D721Med (cell line): ENCODE data around the gene RHOT1.
"Not testable (repeated sequence)": the region's sequence is repeated elsewhere in the genome, so short reads cannot be mapped to it uniquely, and the experiment has no call there.

Source experiments
- DNase-seq: peaks from one replicate; pipeline ENCODE4 v3.0.0; 2011; ENCODE audit warnings: low spot score; ENCODE audit not compliant: insufficient read length
- FAIRE-seq: peaks from 2 replicates; lab custom pipeline; 2011; peaks lifted over from hg19 to GRCh38; lab: Jason Lieb, UNC
- TF ChIP-seq, protein P1 (sequence below): IDR thresholded peaks from 2 replicates; pipeline ENCODE4 v1.5.1; 2012; ENCODE audit warnings: mild to moderate bottlenecking, control low read depth; ENCODE audit not compliant: insufficient read depth; ENCODE audit errors: missing control alignments

Gene RHOT1

DNA sequence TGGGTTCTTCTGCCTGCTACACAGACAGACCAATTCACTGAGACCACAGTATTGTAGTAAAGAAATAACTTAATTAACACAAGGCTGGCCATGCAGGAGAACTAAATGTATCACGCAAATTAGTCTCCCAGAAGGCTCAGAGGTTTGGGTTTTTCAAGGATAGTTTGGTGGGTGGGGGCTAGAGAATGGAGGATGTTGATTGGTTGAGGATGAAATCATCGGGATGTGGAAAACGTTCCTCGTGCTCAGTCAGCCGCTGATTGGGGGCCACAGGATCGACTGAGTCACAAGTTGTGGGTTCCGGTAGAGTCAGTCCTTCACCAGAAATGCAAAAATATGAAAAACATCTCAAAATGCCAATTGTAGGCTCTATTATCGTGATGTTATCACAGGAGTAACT lies 18.7 kb downstream of the RHOT1 start:
- no peak for DNase-seq
- no peak for FAIRE-seq
- TF ChIP-seq, protein P1, sequence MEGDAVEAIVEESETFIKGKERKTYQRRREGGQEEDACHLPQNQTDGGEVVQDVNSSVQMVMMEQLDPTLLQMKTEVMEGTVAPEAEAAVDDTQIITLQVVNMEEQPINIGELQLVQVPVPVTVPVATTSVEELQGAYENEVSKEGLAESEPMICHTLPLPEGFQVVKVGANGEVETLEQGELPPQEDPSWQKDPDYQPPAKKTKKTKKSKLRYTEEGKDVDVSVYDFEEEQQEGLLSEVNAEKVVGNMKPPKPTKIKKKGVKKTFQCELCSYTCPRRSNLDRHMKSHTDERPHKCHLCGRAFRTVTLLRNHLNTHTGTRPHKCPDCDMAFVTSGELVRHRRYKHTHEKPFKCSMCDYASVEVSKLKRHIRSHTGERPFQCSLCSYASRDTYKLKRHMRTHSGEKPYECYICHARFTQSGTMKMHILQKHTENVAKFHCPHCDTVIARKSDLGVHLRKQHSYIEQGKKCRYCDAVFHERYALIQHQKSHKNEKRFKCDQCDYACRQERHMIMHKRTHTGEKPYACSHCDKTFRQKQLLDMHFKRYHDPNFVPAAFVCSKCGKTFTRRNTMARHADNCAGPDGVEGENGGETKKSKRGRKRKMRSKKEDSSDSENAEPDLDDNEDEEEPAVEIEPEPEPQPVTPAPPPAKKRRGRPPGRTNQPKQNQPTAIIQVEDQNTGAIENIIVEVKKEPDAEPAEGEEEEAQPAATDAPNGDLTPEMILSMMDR: no peak

DNA sequence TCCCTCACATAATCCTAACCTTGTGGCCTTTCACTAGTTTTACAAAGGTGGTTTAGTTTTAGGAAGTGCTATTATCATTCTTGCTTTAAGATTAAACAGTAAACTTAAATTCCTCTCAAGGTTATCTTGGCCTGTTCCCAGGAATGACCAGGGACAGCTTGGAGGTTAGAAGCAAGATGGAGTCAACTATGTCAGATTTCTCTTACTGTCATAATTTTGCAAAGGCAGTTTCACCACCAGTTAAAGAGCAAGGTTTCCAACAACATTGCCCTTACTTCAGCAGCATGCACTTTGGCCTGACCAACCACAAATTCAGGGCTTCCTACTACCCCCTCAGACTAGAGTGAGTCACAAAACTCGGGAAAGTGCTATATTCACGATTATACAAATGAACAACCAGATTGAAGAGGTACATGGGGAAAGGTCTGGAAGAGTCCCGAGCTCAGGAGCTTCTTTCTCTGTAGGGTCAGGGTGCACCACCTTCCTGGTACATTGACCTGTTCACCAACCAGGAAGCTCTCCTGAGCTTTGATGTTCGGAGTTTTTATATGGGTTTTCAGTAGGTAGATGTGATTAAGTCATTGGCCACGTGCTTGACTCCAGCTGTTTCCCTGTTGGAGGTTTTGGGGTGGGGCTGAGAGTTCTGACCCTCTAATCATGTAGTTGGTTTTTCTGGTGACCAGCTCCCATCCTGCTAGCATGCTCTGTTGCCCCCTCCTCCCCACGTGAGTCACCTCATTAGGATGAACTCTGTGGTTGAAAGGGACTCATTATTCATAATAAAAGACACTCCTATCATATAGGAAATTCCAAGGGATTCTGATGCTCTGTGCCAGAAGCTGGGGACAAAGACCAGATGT lies 19.4 kb downstream of the RHOT1 start:
- DNase-seq: no peak

DNA sequence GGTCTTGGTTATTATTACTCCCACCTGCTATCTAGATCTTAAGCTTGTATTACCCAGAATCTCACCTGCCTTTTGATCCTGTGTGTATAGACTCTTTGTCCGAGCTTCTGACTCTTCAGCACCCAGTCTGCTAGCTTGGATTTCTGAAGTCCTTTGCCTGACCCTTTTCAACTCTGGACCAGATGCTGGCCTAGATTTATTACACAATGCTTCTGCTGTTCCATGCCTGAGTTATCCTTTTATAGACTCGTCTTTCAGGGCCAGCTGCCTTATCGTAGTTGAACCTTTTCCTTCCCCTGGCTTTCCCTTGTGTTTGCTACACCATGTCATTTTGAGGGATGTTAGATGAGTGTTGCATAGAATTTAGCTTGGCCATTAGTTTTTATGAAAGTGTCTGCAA lies 32.6 kb downstream of the RHOT1 start:
- no peak for DNase-seq
- TF ChIP-seq, protein P1: no peak
- no peak for FAIRE-seq

More for the DNA sequence above, 19.4 kb downstream of the RHOT1 start:
- FAIRE-seq: no peak
- TF ChIP-seq, protein P1: no peak

DNA sequence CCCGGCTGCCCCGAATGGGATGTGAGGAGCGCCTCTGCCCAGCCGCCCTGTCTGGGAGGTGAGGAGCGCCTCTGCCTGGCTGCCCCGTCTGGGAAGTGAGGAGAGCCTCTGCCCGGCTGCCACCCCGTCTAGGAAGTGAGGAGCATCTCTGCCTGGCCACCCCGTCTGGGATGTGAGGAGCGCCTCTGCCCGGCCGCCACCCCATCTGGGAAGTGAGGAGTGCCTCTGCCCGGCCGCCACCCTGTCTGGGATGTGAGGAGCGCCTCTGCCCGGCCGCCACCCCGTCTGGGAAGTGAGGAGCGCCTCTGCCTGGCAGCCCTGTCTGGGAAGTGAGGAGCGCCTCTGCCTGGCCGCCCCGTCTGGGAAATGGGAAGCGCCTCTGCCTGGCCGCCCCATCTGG lies 36.4 kb downstream of the RHOT1 start:
- FAIRE-seq, DNase-seq: not testable (repeated sequence)

DNA sequence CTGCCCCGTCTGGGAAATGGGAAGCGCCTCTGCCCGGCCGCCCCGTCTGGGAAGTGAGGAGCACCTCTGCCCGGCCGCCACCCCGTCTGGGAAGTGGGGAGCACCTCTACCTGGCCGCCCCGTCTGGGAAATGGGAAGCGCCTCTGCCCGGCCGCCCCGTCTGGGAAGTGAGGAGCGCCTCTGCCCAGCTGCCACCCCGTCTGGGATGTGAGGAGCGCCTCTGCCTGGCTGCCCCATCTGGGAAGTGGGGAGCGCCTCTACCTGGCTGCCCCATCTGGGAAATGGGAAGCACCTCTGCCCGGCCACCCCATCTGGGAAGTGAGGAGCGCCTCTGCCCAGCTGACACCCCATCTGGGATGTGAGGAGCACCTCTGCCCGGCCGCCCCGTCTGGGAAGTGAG lies 36.8 kb downstream of the RHOT1 start:
- DNase-seq, FAIRE-seq: not testable (repeated sequence)

DNA sequence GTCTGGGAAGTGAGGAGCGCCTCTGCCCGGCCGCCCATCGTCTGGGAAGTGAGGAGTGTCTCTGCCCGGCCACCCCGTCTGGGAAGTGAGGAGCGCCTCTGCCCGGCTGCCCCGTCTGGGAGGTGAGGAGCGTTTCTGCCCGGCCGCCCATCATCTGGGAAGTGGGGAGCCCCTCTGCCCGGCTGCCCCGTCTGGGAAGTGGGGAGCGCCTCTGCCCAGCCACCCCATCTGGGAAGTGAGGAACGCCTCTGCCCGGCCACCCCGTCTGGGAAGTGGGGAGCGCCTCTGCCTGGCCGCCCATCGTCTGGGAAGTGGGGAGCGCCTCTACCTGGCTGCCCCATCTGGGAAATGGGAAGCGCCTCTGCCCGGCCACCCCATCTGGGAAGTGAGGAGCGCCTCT lies 37.2 kb downstream of the RHOT1 start:
- FAIRE-seq, DNase-seq: not testable (repeated sequence)

DNA sequence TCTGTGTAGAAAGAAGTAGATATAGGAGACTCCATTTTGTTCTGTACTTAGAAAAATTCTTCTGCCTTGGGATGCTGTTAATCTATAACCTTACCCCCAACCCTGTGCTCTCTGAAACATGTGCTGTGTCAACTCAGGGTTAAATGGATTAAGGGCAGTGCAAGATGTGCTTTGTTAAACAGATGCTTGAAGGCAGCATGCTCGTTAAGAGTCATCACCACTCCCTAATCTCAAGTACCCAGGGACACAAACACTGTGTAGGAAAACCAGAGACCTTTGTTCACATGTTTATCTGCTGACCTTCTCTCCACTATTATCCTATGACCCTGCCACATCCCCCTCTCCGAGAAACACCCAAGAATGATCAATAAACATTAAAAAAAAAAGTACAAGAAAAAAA lies 38.0 kb downstream of the RHOT1 start:
- not testable (repeated sequence) for DNase-seq, FAIRE-seq

DNA sequence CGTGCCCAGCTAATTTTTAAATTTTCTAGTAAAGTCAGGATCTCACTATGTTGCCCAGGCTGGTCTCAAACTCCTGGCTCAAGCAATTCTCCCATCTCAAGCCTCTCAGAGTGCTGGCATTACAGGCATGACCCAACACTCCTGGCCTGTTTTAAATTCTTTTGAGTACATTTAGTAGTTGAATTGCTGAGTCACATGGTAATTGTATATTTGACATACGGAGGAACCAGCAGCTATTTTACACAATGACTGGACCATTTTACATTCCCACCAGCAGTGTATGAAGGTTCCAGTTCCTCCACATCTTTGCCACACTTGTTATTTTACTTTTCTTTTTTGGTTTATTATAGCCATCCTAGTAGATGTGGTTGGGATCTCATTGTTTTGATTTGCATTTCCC lies 43.6 kb downstream of the RHOT1 start:
- peak; percentile 53 for FAIRE-seq
- TF ChIP-seq, protein P1: no peak
- no peak for DNase-seq

DNA sequence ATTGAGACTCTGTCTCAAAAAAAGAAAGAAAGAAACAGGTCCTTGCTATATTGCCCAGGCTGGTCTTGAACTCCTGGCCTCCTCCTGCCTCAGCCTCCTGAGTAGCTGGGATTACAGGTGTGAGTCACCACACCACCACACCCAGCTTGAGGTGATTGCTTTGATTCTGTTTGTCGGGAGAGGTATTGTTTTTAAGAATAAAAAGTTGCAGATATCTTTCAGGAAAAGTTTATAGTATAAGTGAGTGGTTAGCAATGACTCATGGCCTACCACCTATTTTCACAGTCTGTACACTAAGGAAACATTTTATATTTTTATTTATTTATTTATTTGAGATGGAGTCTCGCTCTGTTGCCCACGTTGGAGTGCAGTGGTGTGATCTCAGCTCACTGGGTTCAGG lies 45.0 kb downstream of the RHOT1 start:
- TF ChIP-seq, protein P1: no peak
- FAIRE-seq (no peak), DNase-seq (no peak)
